Measurements from ENCODE around the gene MBNL3.
"Not testable (repeated sequence)": the region's sequence is repeated elsewhere in the genome, so short reads cannot be mapped to it uniquely, and the experiment has no call there.

The MBNL3 gene

DNA sequence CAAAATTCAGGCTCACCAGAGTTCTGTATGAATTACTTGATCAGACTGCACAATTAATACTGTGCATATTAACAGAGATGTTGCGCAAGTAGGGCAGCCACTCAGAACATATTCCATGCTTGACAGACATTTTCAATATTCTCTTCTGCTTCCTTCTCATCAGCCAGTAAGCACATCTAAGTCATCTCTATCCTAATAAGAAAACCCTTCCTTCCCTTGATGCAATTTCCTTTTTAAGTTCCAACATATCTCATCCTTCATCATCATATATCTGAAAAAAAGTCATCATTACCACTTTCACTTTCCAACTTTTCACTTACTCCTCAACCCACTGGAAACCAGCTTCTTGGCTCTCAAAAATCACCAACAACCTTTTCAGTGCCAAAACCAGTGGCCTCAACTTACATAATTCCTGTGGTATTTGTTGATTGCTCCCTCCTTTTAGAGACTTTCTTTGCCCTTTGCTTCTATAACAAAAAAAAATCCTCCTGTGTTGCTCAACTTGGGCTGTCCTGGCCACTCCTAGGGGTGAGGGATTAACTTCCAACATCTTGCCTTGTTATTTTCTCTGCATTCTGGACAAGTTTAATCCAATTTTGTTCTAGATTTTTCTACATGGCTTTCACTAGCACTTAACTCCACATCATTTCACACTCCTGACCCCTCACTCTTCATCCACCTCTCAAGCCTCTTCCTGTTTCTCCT lies 14.1 kb downstream of the MBNL3 start:
- no peak for DNase-seq

DNA sequence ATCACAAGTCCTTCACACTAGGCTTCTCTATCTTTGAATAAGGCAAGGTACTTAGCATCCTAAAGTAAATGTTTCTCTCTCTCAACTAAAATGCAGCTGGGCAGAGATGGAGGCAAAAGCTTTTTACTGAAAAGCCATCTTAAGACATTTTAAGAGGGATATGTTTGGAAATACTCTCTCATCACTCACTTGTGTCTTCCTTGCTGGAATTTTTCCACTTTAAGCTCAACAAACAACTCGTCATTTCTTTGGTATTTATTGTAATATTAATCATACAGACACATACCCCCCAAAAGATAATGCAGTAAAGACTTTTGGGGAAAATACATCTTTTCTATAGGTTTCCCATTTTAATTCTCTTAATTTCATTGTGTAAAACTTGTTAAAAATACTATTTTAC lies 16.4 kb downstream of the MBNL3 start:
- no peak for DNase-seq

DNA sequence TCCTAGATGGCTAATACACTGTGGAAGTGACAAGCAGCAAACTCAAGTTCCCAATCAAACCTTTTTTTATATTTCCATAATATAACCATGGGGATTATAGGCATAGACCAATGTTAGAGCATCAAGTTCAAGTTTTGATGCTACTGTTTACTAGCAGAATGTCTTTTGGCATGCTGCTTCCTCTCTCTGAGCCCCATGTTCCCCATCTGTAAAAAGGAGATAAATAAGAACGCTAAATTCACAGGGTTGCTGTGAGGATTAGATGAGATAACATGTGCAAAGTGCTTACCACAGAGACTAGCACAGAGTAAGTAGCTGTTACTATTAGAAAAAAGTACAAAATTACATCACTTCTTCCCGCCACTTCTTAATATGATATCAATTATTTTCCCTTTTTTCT lies 18.0 kb downstream of the MBNL3 start:
- no peak for DNase-seq

DNA sequence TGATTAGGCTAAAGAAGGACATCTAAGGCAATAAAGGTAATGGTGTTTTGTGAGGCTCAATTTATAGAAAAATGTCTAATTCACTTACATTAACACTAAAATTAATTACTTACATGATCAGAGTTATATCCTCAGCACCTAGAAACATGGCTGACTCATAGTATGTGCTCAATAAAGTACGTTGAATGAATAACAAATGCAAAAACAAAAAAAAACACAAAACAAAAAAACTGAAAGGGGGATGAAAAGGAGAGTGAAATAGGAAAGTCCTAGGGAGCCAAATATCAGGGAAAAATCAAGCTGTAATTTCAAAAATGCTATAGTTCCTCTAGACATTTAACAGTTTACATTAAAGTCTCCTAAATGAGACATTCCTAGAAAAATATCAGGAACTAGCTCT lies 18.7 kb downstream of the MBNL3 start:
- no peak for DNase-seq

DNA sequence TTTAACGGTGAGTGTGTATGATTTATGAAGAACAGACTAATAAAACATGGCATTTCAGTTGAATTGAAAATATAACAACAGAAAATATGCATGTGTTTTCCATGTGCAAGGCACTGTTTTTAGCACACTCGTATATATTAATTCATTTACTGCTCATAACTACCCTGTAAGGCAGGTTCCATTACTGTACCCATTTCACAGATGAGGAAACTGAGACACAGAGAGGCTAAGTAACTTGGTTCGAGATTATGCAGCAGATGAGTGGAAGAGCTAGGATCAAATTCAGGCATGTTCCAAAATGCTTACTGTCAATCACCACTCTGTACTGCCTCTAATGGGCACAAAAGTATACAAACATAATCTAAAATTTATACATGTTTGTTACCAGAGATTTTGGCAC lies 20.4 kb downstream of the MBNL3 start:
- no peak for DNase-seq

DNA sequence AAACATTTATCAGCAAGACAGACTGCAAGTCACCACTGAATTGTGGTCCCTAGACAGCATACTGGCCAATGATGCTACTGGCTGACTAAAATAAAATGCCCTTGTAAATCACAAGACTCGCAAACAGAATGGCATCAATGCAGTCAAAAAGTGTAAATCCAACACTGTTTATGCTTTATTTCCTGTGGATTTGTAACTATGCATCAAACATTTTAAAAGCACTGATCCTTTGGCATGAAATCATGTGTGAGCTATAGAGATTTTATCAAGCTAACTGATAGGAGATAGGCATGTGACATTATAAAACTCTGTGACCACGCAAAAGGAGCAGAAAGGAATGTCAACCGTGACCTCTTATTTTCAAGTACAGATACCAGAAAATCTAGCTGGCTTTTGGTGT lies 20.8 kb downstream of the MBNL3 start:
- DNase-seq = no peak

DNA sequence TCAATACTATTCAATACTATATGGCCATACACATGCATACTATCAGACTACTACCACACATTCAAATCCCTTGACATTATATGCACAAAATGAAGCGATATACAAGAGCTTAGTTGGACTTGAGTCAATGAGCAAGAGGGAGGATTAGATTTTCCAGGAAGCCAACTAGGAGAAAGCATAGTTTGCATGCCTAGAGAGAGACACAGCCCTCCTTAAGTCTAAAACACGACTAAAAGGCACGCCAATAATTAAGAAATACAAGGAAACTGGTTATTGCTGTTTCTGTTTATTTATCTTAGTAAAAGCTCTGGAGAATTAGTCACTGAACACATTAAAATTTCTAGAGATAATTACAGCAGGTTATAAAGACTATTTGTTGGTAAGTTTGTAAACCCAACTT lies 21.8 kb downstream of the MBNL3 start:
- DNase-seq = no peak

DNA sequence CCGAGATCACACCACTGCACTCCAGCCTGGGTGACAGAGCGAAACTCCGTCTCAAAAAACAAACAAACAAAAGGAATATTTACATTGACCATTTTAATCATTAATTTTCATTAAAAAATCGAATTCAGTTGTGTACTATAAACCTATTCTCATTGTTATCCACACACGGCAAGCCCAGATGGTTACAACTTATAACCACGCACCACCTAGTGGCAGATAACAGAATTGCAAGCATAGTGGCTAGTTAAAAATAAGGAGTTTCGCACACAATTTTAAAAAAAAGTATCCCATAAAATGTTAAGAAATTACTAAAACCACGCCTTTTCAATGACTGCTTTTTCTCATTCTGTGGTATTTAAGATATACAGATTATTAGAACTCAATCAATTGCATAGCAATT lies 25.4 kb downstream of the MBNL3 start:
- DNase-seq = no peak

DNA sequence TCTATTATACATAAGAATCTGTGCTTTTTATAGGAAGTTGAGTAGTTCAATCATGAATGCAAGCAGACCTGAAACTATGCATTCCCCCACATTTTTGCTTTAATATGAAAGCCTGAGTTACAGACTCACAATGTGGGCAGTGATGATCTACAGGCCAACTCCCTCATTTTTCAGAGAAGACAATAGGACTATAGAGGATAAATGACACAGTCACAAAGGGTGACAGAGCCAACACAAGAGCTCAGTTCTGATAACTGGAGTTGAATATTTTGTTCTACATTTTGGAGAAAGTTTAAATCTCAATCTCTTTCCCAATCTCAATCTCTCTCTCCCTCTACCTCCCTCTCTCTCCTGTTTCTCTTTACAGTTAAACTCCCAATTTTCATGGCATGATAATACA lies 27.0 kb downstream of the MBNL3 start:
- DNase-seq = no peak

DNA sequence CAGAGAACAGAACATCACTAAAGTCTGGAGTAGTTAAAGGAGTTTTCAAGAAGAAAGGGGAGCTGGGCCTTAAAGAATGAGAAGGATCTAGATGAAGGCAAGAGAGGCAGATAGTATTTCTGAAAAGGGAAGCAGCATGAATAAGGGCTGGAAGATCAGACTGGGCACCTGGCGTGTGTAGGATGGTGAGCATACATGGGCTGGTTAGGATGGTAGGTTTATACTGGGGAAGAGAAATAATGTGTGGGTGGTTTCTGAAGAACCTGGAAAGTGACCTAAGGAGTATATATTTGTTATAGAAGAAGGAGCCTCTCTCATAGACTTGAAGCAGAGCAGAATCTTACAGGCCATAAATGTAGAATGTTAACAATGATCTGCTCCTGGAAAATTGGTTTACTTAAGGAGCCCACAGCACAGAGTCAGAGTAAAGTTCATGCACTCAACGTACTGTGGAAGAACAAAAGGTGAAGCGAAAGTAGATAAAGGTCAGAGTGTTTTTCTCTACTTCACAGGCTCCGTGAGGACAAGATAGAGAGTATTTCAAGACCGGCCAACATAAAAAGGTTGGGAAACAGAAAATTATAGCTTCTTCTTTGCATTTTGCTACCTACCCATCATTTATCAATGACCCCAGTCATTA lies 35.8 kb downstream of the MBNL3 start:
- no peak for DNase-seq

DNA sequence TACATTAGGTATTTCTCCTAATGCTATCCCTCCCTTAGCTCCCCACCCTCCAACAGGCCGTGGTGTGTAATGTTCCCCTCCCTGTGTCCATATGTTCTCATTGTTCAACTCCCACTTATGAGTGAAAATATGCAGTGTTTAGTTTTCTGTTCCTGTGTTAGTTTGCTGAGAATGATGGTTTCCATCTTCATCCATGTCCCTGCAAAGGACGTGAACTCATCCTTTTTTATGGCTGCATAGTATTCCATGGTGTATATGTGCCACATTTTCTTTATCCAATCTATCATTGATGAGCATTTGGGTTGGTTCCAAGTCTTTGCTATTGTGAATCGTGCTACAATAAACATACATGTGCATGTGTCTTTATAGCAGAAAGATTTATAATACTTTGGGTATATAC lies 42.9 kb downstream of the MBNL3 start:
- DNase-seq = not testable (repeated sequence)

DNA sequence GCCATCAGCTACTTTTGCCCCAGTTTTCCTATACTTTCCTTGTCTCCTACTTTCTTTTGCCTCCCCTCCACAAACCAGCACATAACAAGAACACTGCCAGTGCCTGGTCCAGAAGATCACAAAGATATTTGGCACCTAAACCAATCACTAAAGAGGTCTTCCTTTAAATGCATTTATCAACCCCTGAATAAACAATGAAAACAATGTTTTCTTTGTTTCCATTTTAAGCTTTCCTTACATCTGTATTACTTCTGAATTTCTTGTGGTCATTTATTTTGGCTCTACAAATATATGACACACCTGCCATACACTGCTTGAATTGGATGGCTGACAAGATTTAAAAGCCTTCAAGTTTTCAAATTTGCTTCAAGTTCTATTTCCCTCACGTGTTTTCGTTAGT lies 43.9 kb downstream of the MBNL3 start:
- no peak for DNase-seq

DNA sequence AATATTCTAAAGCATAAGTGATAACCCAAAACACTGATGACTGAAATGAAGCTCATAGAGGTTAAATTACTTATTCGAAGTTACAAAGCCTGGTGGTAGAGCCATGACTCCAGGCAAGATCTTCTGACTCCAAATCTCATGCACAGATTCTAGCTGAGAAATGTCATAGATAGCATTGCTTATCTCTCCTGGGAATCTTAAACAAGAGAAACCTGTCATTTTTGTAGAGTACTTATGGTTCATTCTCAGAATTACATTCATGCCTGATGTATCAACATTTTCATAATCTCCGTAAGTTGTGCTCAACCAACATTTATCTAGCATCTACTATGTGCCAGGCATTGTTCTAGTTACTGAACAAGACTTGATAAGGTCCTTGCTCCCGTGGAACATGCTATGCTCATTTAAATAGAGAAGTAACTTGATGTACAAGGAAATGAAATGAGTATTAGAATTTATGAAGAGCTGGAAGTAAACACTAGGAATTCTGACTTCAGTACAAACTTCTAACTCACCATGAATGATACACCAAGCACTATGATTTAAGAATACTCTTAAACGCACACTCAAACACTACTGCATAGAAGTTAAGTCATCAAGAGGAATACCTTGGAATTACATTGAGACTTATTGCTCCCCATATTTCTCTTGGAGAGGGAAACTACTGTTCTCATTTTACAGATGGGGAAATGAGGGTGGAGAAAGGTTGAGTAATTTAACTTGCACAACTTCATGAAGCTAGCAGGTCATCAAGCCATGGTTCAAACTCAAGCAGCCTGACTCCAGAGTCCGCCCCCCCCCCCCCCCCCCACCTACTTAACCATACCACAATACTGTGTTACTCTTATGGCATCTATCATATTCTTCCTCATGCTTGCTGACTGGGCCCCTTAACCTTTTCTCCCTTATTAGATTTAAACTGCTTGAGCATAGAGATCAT lies 45.4 kb downstream of the MBNL3 start:
- no peak for DNase-seq

DNA sequence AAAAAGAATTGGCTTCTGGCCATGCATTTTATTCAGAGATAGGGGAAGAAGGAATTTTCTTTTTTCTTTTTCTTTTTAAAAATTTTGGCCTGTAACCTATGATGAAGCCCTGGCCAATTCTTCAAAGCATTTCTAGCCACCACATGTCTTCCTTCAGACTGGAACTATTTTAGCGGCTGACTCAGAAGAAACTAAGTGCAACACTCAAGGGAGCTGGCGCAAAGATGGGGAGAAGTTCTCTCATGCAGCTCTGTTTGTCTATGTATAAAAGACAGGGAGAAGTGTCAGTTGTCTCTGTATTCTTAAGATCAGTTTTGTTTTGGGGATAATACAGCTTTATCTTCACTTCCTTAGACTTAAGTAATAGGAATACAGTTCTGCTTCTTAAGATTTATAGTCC lies 46.1 kb downstream of the MBNL3 start:
- no peak for DNase-seq

DNA sequence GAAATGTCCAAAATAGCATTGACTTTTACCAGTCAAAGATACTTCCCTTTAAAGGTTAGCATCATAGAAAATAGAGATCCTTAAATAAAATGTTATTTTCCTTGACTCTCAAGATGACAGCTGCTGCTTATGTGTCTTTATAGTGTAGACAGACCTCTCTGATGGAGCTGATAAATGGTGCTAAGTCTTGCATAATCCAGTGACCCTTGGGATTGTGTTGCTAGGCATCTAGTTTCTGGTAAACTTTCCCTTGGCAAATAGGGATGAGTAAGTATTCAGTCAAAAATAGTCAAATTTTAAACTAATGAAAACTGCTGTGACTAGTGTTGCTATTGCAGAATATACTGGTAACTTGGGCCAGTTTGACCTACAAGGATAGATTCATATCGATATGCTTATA lies 53.6 kb downstream of the MBNL3 start:
- no peak for DNase-seq

DNA sequence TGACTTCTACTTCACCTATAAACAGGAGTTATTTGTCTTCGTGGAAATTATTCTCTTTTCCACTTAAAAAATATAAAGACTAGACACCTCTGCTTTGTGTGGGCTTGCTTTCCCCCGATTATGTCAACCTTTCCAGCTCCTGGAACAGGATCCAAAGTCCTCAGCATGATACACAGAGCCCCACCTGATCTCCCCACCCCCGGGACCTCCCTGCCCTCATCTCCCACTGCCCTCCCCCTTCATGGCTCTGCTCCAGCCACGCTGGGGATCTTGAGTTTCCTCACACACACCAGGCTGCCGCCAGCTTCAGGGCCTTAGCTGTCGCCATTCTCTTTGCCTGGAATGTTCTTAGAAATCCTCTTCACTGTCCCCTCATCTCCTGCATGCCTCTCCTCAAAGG lies 55.3 kb downstream of the MBNL3 start:
- DNase-seq = no peak

DNA sequence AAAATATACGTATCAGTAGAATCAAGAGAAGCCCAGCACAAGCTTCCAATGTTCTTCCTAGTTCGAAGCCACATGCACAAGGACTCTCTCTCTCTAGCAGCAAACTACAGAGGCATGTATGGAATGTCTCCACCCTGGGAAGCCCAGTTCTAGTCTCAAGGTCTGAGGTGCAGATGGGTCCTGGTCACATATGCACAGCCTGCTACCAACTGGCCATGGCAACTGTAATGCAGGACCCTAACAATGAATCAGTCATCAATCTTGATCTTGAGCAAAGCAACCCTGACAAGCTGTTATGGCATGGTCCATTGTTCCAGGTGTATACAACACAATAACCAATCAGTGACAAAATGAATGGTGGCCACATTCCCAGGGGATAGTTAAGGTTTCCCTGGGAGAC lies 55.8 kb downstream of the MBNL3 start:
- no peak for DNase-seq

DNA sequence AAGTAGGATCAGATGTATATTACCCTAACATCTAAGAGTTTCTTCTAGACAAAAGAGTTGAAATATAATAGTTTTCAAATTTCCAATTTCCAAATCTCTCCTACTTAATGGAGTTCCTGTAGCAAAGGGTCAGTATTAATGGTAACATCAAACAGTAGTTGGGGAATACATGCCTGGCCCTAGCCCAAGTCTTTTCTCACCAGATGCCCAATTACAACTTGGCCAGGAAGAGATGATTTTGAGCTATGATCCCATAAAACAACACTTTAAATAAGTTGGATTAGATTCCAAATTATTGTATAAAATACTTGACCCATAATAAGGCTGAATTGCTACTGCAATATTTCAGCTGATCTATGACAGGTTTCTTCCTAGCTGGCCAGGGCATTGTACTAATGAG lies 59.9 kb downstream of the MBNL3 start:
- DNase-seq = no peak

DNA sequence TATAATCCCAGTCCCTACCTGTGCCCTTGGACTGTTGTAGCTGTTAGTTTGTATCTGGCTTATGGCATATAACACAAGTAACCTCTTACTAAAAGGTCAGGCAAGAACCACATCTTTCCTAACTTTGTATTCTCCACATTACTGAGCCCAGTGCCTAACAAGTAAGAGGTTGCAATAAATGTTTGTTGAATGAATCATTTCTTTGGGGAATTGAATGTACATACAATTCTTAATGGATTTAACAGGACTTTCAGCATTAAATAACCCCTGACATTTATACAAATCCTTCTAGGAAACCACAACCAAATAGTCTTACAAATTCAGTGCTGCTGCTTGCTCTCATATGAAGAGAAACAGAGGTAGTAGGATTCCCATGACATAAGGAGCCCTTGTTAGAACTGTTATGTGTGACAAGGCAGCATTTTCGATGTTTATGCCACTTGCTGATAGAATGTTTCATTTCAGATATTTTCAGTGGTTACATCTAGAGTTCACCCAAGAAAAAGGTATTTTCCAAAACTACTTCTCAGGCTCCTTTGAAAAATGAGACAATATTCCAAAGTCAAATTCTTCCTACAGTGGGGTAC lies 62.0 kb downstream of the MBNL3 start:
- DNase-seq = no peak

DNA sequence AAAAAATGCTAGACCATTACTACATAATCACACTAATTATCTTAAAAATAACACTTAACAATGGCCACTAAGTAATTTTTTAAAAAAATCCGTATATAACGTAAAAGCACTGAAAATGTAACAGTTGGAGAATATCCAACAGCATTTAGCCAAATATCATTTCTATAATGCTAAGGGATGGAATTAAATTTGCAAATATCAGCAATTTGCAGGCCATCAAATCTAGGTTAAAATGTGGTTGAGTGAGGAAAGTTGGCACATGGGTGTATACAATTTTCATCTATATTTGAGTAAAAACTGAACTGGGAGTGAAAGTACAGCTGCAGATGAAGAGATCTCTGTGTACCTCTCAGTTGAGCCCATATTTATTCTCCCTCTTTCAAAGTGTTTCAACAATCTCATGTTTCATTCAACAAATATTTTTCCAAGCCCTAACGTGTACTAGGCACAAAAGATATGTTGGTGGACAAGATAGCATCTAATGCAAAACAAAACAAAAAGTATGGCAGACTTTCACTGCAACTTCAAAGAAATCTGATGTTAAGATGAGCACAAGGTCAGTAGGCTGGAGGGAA lies 63.0 kb downstream of the MBNL3 start:
- no peak for DNase-seq

DNA sequence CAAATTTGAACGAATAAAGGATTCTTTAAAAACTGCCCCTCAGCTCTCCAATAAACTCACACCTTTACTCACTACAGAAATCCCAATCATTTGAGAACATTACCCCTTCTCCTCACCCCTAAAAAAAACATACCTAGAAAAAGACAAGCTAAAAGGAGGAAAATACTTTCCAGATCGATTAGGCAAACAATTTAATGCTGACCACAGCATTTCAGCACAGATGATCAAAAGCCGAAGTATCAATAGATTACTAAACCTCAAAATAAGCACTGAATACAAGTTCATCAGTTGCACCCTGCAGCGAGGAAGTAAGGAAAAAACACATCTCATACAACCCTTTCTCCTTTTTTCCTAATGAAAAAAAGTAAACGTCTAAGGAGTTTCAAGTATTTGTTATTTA lies 65.5 kb downstream of the MBNL3 start:
- no peak for DNase-seq

DNA sequence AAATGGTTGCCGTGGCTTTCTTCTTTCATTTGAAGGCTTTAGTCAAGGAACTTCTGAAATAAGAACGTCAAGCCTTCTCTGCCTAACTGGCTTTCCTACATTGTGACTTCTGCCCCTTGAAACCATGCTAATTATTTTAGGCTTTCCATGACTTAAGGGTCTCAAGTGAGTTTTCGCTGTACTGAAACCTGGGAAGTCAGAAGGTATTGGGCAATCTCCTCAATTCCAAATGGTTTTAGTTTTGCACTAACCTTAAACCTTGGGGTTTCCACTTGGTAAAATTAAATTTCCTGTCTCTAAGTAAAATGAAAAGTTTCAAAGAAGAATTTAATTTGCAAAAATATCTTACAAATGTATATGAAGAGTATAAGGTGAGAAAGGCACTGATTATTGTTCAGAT lies 73.8 kb downstream of the MBNL3 start:
- DNase-seq = no peak

DNA sequence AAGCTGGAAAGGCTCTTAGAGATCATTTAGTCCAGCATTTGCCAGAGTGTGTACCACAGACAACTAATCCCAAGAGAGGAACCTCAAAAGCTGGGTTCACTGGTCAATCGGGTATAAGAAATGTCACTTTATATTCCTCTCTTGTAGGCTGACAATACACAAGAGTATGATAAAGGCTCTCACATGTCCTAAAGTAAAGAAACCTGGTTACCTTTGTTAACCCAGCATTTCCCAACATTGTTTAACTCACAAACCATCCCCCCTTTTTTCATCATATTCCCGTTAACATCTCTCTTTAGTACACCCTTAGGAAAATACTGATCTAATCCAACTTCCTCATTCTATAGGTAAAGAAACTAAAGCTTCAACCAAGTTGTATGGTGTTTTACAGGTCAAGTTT lies 74.4 kb downstream of the MBNL3 start:
- DNase-seq = no peak
